Left cardiac atrium (tissue), 4 donors: ENCODE measurements around the gene SPEF1. TPM values are rescaled to one million over a fixed set of nuclear protein-coding genes. Genes with fewer than 3 reads are reported as not detected.

ENCODE experiments used
- ATAC-seq, 2 donors: fragments of 200-7000 bp; cut with Tn5 transposase; one replicate each; pipeline ENCODE4 v1.9.1; 2020; ENCODE audit warnings: mild to moderate bottlenecking in 2 of 2, moderate library complexity in 2 of 2
- DNase-seq: peaks from one replicate; pipeline ENCODE4 v3.0.0-alpha.2; 2020
- intact Hi-C, 2 donors: fragments of 100-400 bp; cut with DNase I; formaldehyde crosslinking; loops; one replicate each; pipeline versions ENCODE4 v1.14.1 to v1.15.1; 2022 to 2023
- total RNA-seq, 2 donors: library from RNA; stranded (reverse); fragmentation: NEBNext Ultra II Directional; extraction: Animal tissue kit (Norgen Biotek cat#: 25700); gene quantifications; one replicate each; pipeline ENCODE4 v1.2.1, GENCODE V29; 2021
- donor health status: DM: no; HTN: yes; CAD: no.
- donor health status: DM: no; HTN: yes; CAD: no; lungs with severe emphysema.
- donor health status: DM: yes; HTN: yes; CAD: no.
- donor health status: Dilated cardiomyopathy.

SPEF1 gene
- total RNA-seq, 2 donors from 2014 or later, result not detected

- ATAC-seq (no peak), DNase-seq (no peak)
- intact Hi-C loops, result no loop called here
Measured at GRCh38 chr20:3812975-3813847, 32.0 kb upstream of the SPEF1 start.

GRCh38 chr20:3812259-3812681, 31.0 kb upstream of the SPEF1 start:
- ATAC-seq, result no peak

GRCh38 chr20:3811467-3812258, 30.4 kb upstream of the SPEF1 start:
- intact Hi-C loops, result no loop called here
- DNase-seq, result peak; percentile 98
- peak; percentile 91 to 92 for ATAC-seq

More at GRCh38 chr20:3812259-3812681, 31.0 kb upstream of the SPEF1 start:
- intact Hi-C loops, result no loop called here
- no peak for DNase-seq

DNA sequence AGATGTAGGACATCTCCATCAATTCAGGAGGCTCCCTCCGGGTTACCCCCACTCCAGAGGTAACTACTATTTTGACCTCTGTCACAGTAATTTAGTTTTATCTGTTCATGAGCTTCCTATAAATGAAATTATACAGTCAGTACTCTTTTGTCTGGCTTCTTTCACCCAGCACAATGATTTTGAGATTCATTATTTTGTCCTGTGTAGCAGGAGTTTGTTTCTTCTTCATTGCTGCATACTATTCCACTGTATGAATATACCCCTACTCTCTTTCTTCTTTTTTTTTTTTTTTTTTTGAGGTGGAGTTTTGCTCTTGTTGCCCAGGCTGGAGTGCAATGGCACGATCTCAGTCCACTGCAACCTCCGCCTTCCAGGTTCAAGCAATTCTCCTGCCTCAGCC, 27.3 kb upstream of the SPEF1 start:
- ATAC-seq (no peak), DNase-seq (no peak)
- intact Hi-C loops, result no loop called here

DNA sequence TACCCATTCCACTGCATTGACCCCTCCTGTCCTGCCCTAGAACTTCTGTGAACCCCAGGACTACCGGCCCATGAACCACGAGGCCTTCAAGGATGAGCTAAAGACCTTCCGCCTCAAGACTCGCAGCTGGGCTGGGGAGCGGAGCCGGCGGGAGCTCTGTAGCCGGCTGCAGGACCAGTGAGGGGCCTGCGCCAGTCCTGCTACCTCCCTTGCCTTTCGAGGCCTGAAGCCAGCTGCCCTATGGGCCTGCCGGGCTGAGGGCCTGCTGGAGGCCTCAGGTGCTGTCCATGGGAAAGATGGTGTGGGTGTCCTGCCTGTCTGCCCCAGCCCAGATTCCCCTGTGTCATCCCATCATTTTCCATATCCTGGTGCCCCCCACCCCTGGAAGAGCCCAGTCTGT, 23.5 kb upstream of the SPEF1 start:
- DNase-seq (peak; percentile 13), ATAC-seq (no peak)
- intact Hi-C loops, result no loop called here

- ATAC-seq (no peak), DNase-seq (no peak)
- intact Hi-C loops, result no loop called here
Measured at GRCh38 chr20:3804254-3804751, 23.1 kb upstream of the SPEF1 start.

GRCh38 chr20:3803854-3804253, 22.6 kb upstream of the SPEF1 start:
- DNase-seq (peak; percentile 19), ATAC-seq (no peak)
- intact Hi-C loops, result no loop called here

DNA sequence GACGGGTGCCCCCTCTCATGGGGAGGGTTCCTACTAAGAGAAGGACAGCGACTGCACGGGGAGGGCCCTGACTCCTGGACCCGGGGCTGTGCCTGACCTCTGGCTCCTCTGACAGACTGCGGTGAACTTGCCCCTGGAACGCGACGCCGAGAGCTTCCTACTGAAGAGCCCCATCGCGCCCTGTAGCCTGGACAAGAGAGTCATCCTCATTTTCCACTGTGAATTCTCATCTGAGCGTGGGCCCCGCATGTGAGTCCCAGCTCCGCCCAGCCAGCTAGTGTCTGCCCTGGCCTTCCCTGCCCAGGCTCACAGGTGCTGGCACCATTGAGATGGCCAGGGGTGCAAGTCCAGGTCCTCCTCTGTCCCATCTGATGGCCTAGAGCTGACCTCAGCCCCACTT, 22.0 kb upstream of the SPEF1 start:
- intact Hi-C loops, result no loop called here
- ATAC-seq (no peak), DNase-seq (peak; percentile 19)

DNA sequence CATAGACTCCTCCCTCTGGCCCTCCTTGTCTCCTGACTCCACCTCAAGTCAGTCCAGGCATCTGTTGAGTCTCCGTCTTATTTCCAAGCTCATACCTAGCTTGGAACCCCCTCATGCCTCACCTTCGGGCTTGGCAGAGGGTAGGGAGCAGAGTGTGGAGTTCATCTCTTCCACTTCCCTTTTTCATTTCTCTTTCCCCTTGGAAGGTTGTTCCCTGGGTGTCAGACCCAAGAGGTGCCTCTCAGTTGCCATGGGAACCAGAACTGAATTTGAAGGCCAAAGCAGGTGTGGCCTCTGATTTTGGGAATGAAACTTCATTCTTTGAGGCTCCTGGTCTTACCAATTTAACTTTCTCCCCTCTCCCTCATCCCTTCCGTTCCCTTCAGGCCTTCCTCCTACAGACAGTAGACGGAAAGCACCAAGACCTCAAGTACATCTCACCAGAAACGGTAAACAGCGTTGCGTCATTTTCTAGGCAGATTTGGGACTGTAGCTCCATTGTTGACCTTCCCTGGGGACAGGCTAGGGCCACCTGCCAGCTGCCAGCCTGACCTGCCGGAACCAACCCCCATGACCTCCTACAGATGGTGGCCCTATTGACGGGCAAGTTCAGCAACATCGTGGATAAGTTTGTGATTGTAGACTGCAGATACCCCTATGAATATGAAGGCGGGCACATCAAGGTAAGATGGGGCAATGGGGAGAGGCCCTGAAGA, 21.4 kb upstream of the SPEF1 start:
- intact Hi-C loops, result no loop called here
- no peak for DNase-seq
- ATAC-seq, result no peak

DNA sequence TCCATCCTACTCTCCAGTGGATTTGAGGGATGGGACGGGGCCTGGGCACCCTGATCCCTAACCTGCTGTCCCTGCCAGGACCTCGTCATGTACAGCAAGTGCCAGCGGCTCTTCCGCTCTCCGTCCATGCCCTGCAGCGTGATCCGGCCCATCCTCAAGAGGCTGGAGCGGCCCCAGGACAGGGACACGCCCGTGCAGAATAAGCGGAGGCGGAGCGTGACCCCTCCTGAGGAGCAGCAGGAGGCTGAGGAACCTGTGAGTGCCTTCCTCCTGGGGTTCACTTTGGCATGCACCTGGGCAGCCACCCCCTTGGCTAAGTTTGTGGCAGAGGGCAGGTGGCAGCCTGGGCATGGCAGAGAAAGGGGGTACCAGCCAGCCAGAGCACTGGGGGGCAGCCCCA, 20.6 kb upstream of the SPEF1 start:
- no peak for DNase-seq
- ATAC-seq, result no peak
- intact Hi-C loops, result no loop called here

DNA sequence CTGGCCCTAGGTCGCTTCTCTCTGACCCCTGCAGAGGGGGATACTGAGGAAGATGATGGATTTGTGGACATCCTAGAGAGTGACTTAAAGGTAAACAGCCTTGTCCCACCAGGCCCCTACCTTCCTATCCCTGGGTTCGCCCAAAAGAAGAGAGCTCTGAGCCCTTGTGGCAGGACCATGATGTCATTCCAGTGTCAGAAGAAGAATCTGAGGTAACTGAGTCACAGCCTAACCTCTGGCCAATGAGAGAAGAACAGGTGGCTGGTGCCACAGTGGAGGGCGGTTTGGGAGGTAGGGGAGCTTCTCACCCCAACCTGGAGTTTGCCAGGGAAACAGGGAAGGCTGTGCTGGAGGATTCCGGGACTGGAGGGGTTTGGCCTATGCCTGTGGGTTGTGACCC, 20.1 kb upstream of the SPEF1 start:
- no peak for ATAC-seq

DNA sequence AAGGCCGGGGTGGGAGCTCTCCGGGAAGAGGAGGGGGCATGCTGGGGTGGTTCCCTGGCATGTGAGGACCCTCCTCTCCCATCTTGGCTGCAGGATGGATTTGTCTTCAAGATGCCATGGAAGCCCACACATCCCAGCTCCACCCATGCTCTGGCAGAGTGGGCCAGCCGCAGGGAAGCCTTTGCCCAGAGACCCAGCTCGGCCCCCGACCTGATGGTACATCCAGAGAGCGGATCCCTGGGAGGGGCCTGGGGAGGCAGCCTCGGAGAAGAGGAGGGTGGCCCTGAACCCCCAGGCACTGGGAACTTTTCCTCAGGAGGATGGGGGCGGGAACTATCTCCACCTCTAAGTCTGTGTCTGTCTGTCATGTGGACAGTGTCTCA, 19.6 kb upstream of the SPEF1 start:
- DNase-seq (peak; percentile 14), ATAC-seq (no peak)
- intact Hi-C loops, result no loop called here

More for the DNA sequence above, 20.1 kb upstream of the SPEF1 start:
- intact Hi-C loops, result no loop called here
- no peak for DNase-seq

DNA sequence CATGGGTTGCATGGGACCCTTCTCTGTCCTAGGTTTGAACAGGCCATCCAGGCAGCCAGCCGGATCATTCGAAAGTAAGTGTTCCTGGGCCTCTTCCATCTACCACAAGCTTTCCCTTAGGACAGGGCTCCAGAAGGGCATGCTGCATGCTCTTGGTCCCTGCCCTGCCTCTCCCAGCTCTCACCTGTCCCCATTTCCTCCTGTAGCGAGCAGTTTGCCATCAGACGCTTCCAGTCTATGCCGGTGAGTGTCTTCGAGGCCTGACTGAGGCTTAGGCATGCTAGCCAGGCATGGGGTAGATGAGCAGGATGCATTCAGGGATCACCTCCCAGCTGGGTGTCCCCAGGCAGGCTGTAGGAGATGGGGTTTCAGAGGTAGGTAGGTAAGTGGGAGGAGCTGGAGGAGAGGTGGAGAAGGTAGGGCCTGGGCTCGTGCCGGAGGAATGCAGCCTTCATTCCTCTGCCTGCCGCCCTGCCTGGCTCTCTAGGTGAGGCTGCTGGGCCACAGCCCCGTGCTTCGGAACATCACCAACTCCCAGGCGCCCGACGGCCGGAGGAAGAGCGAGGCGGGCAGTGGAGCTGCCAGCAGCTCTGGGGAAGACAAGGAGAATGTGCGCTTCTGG, 19.1 kb upstream of the SPEF1 start:
- intact Hi-C loops, result no loop called here
- ATAC-seq (no peak), DNase-seq (peak; percentile 14)

- intact Hi-C loops, result no loop called here
- no peak for DNase-seq
- no peak for ATAC-seq
Measured at GRCh38 chr20:3798908-3799248, 17.6 kb upstream of the SPEF1 start.

DNA sequence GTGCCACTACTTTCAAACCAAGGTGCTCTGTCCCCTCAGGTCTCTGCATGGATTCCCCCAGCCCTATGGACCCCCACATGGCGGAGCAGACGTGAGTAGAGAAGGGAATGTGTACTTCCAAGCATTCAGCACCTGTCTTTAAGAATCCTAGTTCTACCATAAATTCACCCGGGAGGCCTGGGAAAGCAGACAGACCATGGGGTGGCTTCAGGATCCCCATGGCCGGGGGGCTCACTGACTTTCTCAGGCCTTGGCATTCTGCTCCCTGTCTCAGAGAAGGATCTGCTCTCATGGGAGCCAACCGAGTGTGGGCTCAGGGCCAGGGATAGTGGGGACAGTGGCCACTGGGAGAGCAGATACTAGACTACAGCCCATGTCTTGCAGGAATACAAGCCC, 17.1 kb upstream of the SPEF1 start:
- intact Hi-C loops, result no loop called here
- ATAC-seq (no peak), DNase-seq (no peak)

- ATAC-seq (no peak), DNase-seq (no peak)
- intact Hi-C loops, result no loop called here
Measured at GRCh38 chr20:3797592-3798372, 16.5 kb upstream of the SPEF1 start.

GRCh38 chr20:3797226-3797545, 15.9 kb upstream of the SPEF1 start:
- DNase-seq (no peak), ATAC-seq (no peak)
- intact Hi-C loops, result no loop called here

DNA sequence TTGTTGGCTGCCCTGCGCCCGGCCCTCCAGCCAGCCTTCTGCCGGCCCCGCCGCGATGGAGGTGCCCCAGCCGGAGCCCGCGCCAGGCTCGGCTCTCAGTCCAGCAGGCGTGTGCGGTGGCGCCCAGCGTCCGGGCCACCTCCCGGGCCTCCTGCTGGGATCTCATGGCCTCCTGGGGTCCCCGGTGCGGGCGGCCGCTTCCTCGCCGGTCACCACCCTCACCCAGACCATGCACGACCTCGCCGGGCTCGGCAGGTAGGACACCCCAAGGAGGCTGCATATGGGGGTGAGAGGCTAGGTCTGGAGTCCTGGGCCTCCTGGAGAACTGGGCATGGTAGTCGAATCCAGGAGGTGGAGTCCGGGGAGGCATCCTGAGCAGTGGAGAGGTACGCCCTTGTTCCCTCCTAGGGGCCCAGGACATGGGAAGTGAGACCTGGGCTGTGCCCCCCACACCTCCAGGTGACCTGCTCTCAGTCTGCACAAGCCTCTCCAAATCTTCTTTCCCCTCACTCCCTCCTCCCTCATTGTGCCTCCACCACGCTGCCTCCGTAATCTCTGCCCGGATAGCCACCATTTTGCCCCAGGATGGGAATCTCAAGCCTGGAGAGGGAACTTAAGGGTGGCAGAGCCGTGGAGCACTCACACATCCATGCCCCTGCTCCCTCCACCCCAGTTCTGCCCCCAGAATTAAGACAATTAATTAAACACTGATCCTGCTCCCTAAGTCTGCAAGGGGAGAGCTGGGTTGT, 15.4 kb upstream of the SPEF1 start:
- ATAC-seq, result no peak
- intact Hi-C loops, result no loop called here
- no peak for DNase-seq
